Fibroblast of mammary gland (primary cell): ENCODE results near the gene KAT2A.

Experiments
- DNase-seq: peaks from one replicate; pipeline ENCODE4 v3.0.0-alpha.2; 2010; ENCODE audit warnings: low read depth
- H3K4me3 ChIP-seq: 2 replicates; pipeline ENCODE4 v1.5.1; 2011; ENCODE audit warnings: low read depth, mild to moderate bottlenecking, low read length, moderate library complexity; ENCODE audit not compliant: control insufficient read depth
- CTCF ChIP-seq: conservative IDR thresholded peaks from 2 replicates; pipeline ENCODE4 v1.5.1; 2011; ENCODE audit warnings: low read depth, low read length, inconsistent platforms; ENCODE audit not compliant: control insufficient read depth, insufficient read depth

Gene KAT2A

GRCh38 chr17:42078396-42079043, 42.6 kb downstream of the KAT2A start:
- TF ChIP-seq CTCF: no peak
- DNase-seq: no peak
- H3K4me3 ChIP-seq: no peak overlapping the region

- no peak for TF ChIP-seq CTCF
- H3K4me3 ChIP-seq: no peak overlapping the region
- DNase-seq: no peak
Measured at GRCh38 chr17:42077755-42078154, 43.4 kb downstream of the KAT2A start.

GRCh38 chr17:42076797-42077559, 44.2 kb downstream of the KAT2A start:
- DNase-seq: no peak
- no peak for TF ChIP-seq CTCF
- H3K4me3 ChIP-seq: no peak overlapping the region

GRCh38 chr17:42075789-42076188, 45.4 kb downstream of the KAT2A start:
- no peak for TF ChIP-seq CTCF
- no peak overlapping the region for H3K4me3 ChIP-seq
- no peak for DNase-seq

- TF ChIP-seq CTCF: no peak
- no peak for DNase-seq
- no peak overlapping the region for H3K4me3 ChIP-seq
Measured at GRCh38 chr17:42072323-42073187, 48.6 kb downstream of the KAT2A start.

GRCh38 chr17:42071810-42072209, 49.4 kb downstream of the KAT2A start:
- no peak overlapping the region for H3K4me3 ChIP-seq
- no peak for TF ChIP-seq CTCF
- no peak for DNase-seq
